Measurements from ENCODE around the gene PTGR3.
"Not testable (repeated sequence)": the region's sequence is repeated elsewhere in the genome, so short reads cannot be mapped to it uniquely, and the experiment has no call there.

The PTGR3 gene

GRCh38 chr18:75201282-75202270 lies 7.4 kb downstream of the PTGR3 start:
- no peak for DNase-seq

- DNase-seq: no peak
Measured at GRCh38 chr18:75200605-75201280, 8.2 kb downstream of the PTGR3 start.

GRCh38 chr18:75200071-75200470 lies 8.9 kb downstream of the PTGR3 start:
- no peak for DNase-seq

GRCh38 chr18:75199327-75199726 lies 9.6 kb downstream of the PTGR3 start:
- no peak for DNase-seq

GRCh38 chr18:75198036-75198435 lies 10.9 kb downstream of the PTGR3 start:
- no peak for DNase-seq

- no peak for DNase-seq
Measured at GRCh38 chr18:75192899-75193298, 16.0 kb downstream of the PTGR3 start.

- DNase-seq: no peak
Measured at GRCh38 chr18:75189696-75190095, 19.2 kb downstream of the PTGR3 start.

- DNase-seq: not testable (repeated sequence)
Measured at GRCh38 chr18:75187702-75188101, 21.2 kb downstream of the PTGR3 start.

GRCh38 chr18:75185460-75185859 lies 23.5 kb downstream of the PTGR3 start:
- no peak for DNase-seq

- DNase-seq: no peak
Measured at GRCh38 chr18:75183973-75184493, 24.9 kb downstream of the PTGR3 start.

GRCh38 chr18:75183524-75183923 lies 25.4 kb downstream of the PTGR3 start:
- no peak for DNase-seq

- DNase-seq: no peak
Measured at GRCh38 chr18:75179819-75180600, 28.9 kb downstream of the PTGR3 start.

- no peak for DNase-seq
Measured at GRCh38 chr18:75178376-75178775, 30.6 kb downstream of the PTGR3 start.

GRCh38 chr18:75176849-75177248 lies 32.1 kb downstream of the PTGR3 start:
- DNase-seq: no peak

GRCh38 chr18:75173738-75174137 lies 35.2 kb downstream of the PTGR3 start:
- DNase-seq: no peak

GRCh38 chr18:75173125-75173432 lies 35.9 kb downstream of the PTGR3 start:
- no peak for DNase-seq

GRCh38 chr18:75172299-75173124 lies 36.4 kb downstream of the PTGR3 start:
- DNase-seq: no peak

GRCh38 chr18:75170916-75171315 lies 38.0 kb downstream of the PTGR3 start:
- no peak for DNase-seq

GRCh38 chr18:75170022-75170789 lies 38.7 kb downstream of the PTGR3 start:
- no peak for DNase-seq

- DNase-seq: no peak
Measured at GRCh38 chr18:75169411-75169810, 39.5 kb downstream of the PTGR3 start.

- DNase-seq: no peak
Measured at GRCh38 chr18:75168619-75169018, 40.3 kb downstream of the PTGR3 start.

Measured in cerebellar nuclear complex (tissue), 1 donor.